HepG2 (cell line): ENCODE data around the gene CXCR5. TPM values are rescaled to one million over a fixed set of nuclear protein-coding genes. Genes with fewer than 3 reads are reported as not detected.

ENCODE experiments used
- ATF7-NPFF ChIP-seq: sonication (generic); formaldehyde crosslinking; IDR thresholded peaks from 2 replicates; pipeline ENCODE4 v1.8.1; 2023; ENCODE audit warnings: mild to moderate bottlenecking, low read depth, missing genetic modification reagents, moderate library complexity
- HIVEP1 ChIP-seq: sonication (generic); formaldehyde crosslinking; IDR thresholded peaks from 2 replicates; pipeline ENCODE4 v1.4.0; 2020; ENCODE audit warnings: mild to moderate bottlenecking, missing genetic modification reagents
- HNF4A ChIP-seq: sonication (generic); formaldehyde crosslinking; IDR thresholded peaks from 2 replicates; pipeline ENCODE4 v1.4.0; 2020; ENCODE audit warnings: missing genetic modification reagents
- NR2F6 ChIP-seq, 2 experiments: IDR thresholded peaks; 2 replicates each; pipeline ENCODE4 v1.6.1; 2016; ENCODE audit warnings: antibody characterized with exemption in 1 of 2, mild to moderate bottlenecking in 1 of 2
- PAF1 ChIP-seq: IDR thresholded peaks from 2 replicates; pipeline ENCODE4 v1.6.1; 2016; ENCODE audit warnings: missing genetic modification reagents, missing compliant biosample characterization
- PHF5A ChIP-seq: IDR thresholded peaks from one replicate; pipeline ENCODE4 v1.6.1; 2018; ENCODE audit warnings: low read depth, missing genetic modification reagents; ENCODE audit not compliant: unreplicated experiment
- REPIN1 ChIP-seq: sonication (generic); formaldehyde crosslinking; IDR thresholded peaks from 2 replicates; pipeline ENCODE4 v1.8.0; 2022; ENCODE audit warnings: missing genetic modification reagents, low read depth, mild to moderate bottlenecking, borderline replicate concordance
- SNAPC2 ChIP-seq: sonication (generic); formaldehyde crosslinking; IDR thresholded peaks from 2 replicates; pipeline ENCODE4 v1.8.1; 2022; ENCODE audit warnings: mild to moderate bottlenecking, missing genetic modification reagents
- SP1 ChIP-seq, 2 experiments: fragments of 450-650 bp in 1 of 2; sonication (generic) in 1 of 2; formaldehyde crosslinking in 1 of 2; IDR thresholded peaks; 2 replicates each; pipeline versions ENCODE4 v1.4.0 to v1.6.1; 2016 to 2020; ENCODE audit warnings: missing genetic modification reagents in 1 of 2
- SP5 ChIP-seq: IDR thresholded peaks from 2 replicates; pipeline ENCODE4 v1.6.1; 2016; ENCODE audit warnings: low read depth, borderline replicate concordance
- SSRP1 ChIP-seq: IDR thresholded peaks from 2 replicates; pipeline ENCODE4 v1.6.1; 2016; ENCODE audit warnings: control low read depth
- STAG1 ChIP-seq: sonication (generic); formaldehyde crosslinking; IDR thresholded peaks from 2 replicates; pipeline ENCODE4 v1.4.0; 2020; ENCODE audit warnings: missing genetic modification reagents
- ZNF567 ChIP-seq: sonication (generic); formaldehyde crosslinking; IDR thresholded peaks from 2 replicates; pipeline ENCODE4 v1.8.1; 2023; ENCODE audit warnings: mild to moderate bottlenecking, missing genetic modification reagents, borderline replicate concordance
- ZNF772 ChIP-seq: sonication (generic); formaldehyde crosslinking; IDR thresholded peaks from 2 replicates; pipeline ENCODE4 v1.5.0; 2020; ENCODE audit warnings: mild to moderate bottlenecking, missing genetic modification reagents
- ZSCAN30 ChIP-seq: sonication (generic); formaldehyde crosslinking; IDR thresholded peaks from 2 replicates; pipeline ENCODE4 v1.5.0; 2020; ENCODE audit warnings: mild to moderate bottlenecking, missing genetic modification reagents
- polyA plus RNA-seq, 8 experiments: library from polyadenylated mRNA; depleted of rRNA in 3 of 8; stranded (reverse) in 7 of 8; unstranded in 1 of 8; fragments of >200 nt; fragmentation: Illumina TruSeq in 4 of 8; extraction: Trizol in 4 of 8; gene quantifications; 2 replicates each; pipeline versions ENCODE4 v1.2.1 to v1.2.3, GENCODE V29; 2011 to 2016; ENCODE audit warnings: low read depth in 4 of 8, missing spikeins in 1 of 8, mixed read lengths in 1 of 8; ENCODE audit not compliant: insufficient read depth in 1 of 8
- total RNA-seq, 5 experiments: library from RNA; depleted of rRNA; stranded (reverse); fragments of >200 nt; fragmentation: Illumina TruSeq; extraction: Trizol; gene quantifications; 2 replicates each; pipeline ENCODE4 v1.2.3, GENCODE V29; 2016; ENCODE audit warnings: low read depth in 1 of 5
- TF ChIP-seq, protein P1 (sequence below): sonication (generic); formaldehyde crosslinking; IDR thresholded peaks from 2 replicates; pipeline ENCODE4 v1.5.1; 2020; ENCODE audit warnings: mild to moderate bottlenecking, missing genetic modification reagents, borderline replicate concordance
- TF ChIP-seq, protein P2 (sequence below): sonication (generic); formaldehyde crosslinking; IDR thresholded peaks from 2 replicates; pipeline ENCODE4 v1.5.0; 2020; ENCODE audit warnings: mild to moderate bottlenecking, missing genetic modification reagents
- TF ChIP-seq, protein P3 (sequence below): IDR thresholded peaks from 2 replicates; pipeline ENCODE4 v1.6.1; 2016
- TF ChIP-seq, protein P4 (sequence below): sonication (generic); formaldehyde crosslinking; conservative IDR thresholded peaks from 2 replicates; pipeline ENCODE4 v1.8.0; 2022; ENCODE audit warnings: mild to moderate bottlenecking, moderate library complexity, missing genetic modification reagents

The CXCR5 gene
- total and polyA plus RNA-seq, 2 of the 13 experiments (the other 11 are each of a cell fraction or from before 2014, with no cell fraction given) = not detected

DNA sequence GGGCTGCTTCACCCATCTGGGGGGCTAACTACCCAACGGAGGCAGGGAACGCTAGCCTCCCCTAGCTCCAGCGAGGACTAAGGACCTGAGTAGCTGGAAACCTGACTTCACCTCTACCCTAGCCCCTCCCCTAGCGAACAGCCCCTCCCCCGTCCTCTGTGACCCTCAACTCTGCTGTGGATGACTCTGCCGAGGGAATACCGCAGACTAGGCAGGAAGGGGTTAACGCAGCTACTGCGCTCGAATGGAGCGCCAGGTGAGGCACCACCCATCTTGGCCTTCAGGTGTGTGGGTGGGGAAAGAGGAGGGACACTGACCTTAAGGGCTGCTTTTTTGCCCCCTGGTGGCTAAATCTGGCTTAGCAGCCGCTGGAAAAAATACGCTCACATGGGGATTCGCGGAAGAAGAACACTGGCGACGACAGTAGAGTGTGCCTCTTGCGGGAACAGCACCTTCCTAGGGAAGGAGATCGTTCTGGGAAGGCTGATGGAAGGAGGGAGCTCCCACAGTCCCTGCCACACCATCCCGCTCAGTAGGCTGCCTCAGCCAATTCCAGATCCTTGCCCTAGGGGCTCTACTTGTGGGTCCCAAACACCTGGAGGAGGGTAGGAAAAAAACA lies 46.5 kb downstream of the CXCR5 start (continued):
- no peak for TF ChIP-seq SP1 (IDR thresholded peaks at IDR 0.05)
- peak; percentile 19; the same call in 1 of the 2 replicates for TF ChIP-seq SP1 (CRISPR knock-in tag; IDR thresholded peaks at IDR 0.05)
- peak; percentile 40; the same call in 1 of the 2 replicates for TF ChIP-seq ZNF567 (CRISPR knock-in tag)
- TF ChIP-seq HNF4A (CRISPR knock-in tag) = 0 out of 2 replicates have a peak, but pooled peaks have one; percentile 19
- peak; percentile 59 for TF ChIP-seq NR2F6 (IDR thresholded peaks at IDR 0.05)
- TF ChIP-seq NR2F6 (CRISPR knock-in tag; IDR thresholded peaks at IDR 0.05) = peak; percentile 64; the same call in 1 of the 2 replicates
- peak; percentile 50; the same call in 1 of the 2 replicates for TF ChIP-seq REPIN1 (CRISPR knock-in tag)
- 0 out of 2 replicates have a peak, but pooled peaks have one; percentile 51 for TF ChIP-seq ZNF772 (CRISPR knock-in tag)
- no peak for TF ChIP-seq SSRP1 (CRISPR knock-in tag)
- TF ChIP-seq ATF7-NPFF (CRISPR knock-in tag) = no peak
- TF ChIP-seq HIVEP1 (CRISPR knock-in tag) = no peak
- TF ChIP-seq ZSCAN30 (CRISPR knock-in tag) = no peak
- TF ChIP-seq PAF1 (CRISPR knock-in tag) = no peak
- no peak for TF ChIP-seq SNAPC2 (CRISPR knock-in tag)
- TF ChIP-seq PHF5A = peak; percentile 40
- TF ChIP-seq, protein P1, sequence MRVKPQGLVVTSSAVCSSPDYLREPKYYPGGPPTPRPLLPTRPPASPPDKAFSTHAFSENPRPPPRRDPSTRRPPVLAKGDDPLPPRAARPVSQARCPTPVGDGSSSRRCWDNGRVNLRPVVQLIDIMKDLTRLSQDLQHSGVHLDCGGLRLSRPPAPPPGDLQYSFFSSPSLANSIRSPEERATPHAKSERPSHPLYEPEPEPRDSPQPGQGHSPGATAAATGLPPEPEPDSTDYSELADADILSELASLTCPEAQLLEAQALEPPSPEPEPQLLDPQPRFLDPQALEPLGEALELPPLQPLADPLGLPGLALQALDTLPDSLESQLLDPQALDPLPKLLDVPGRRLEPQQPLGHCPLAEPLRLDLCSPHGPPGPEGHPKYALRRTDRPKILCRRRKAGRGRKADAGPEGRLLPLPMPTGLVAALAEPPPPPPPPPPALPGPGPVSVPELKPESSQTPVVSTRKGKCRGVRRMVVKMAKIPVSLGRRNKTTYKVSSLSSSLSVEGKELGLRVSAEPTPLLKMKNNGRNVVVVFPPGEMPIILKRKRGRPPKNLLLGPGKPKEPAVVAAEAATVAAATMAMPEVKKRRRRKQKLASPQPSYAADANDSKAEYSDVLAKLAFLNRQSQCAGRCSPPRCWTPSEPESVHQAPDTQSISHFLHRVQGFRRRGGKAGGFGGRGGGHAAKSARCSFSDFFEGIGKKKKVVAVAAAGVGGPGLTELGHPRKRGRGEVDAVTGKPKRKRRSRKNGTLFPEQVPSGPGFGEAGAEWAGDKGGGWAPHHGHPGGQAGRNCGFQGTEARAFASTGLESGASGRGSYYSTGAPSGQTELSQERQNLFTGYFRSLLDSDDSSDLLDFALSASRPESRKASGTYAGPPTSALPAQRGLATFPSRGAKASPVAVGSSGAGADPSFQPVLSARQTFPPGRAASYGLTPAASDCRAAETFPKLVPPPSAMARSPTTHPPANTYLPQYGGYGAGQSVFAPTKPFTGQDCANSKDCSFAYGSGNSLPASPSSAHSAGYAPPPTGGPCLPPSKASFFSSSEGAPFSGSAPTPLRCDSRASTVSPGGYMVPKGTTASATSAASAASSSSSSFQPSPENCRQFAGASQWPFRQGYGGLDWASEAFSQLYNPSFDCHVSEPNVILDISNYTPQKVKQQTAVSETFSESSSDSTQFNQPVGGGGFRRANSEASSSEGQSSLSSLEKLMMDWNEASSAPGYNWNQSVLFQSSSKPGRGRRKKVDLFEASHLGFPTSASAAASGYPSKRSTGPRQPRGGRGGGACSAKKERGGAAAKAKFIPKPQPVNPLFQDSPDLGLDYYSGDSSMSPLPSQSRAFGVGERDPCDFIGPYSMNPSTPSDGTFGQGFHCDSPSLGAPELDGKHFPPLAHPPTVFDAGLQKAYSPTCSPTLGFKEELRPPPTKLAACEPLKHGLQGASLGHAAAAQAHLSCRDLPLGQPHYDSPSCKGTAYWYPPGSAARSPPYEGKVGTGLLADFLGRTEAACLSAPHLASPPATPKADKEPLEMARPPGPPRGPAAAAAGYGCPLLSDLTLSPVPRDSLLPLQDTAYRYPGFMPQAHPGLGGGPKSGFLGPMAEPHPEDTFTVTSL (CRISPR knock-in tag) = peak; percentile 52; the same call in 1 of the 2 replicates
- peak; percentile 72; the same call in 1 of the 2 replicates for TF ChIP-seq SP5
- TF ChIP-seq, protein P2, sequence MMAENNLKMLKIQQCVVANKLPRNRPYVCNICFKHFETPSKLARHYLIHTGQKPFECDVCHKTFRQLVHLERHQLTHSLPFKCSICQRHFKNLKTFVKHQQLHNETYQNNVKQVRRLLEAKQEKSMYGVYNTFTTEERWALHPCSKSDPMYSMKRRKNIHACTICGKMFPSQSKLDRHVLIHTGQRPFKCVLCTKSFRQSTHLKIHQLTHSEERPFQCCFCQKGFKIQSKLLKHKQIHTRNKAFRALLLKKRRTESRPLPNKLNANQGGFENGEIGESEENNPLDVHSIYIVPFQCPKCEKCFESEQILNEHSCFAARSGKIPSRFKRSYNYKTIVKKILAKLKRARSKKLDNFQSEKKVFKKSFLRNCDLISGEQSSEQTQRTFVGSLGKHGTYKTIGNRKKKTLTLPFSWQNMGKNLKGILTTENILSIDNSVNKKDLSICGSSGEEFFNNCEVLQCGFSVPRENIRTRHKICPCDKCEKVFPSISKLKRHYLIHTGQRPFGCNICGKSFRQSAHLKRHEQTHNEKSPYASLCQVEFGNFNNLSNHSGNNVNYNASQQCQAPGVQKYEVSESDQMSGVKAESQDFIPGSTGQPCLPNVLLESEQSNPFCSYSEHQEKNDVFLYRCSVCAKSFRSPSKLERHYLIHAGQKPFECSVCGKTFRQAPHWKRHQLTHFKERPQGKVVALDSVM (CRISPR knock-in tag) = no peak
- TF ChIP-seq, protein P3, sequence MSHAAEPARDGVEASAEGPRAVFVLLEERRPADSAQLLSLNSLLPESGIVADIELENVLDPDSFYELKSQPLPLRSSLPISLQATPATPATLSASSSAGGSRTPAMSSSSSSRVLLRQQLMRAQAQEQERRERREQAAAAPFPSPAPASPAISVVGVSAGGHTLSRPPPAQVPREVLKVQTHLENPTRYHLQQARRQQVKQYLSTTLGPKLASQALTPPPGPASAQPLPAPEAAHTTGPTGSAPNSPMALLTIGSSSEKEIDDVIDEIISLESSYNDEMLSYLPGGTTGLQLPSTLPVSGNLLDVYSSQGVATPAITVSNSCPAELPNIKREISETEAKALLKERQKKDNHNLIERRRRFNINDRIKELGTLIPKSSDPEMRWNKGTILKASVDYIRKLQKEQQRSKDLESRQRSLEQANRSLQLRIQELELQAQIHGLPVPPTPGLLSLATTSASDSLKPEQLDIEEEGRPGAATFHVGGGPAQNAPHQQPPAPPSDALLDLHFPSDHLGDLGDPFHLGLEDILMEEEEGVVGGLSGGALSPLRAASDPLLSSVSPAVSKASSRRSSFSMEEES (CRISPR knock-in tag) = no peak
- TF ChIP-seq, protein P4, sequence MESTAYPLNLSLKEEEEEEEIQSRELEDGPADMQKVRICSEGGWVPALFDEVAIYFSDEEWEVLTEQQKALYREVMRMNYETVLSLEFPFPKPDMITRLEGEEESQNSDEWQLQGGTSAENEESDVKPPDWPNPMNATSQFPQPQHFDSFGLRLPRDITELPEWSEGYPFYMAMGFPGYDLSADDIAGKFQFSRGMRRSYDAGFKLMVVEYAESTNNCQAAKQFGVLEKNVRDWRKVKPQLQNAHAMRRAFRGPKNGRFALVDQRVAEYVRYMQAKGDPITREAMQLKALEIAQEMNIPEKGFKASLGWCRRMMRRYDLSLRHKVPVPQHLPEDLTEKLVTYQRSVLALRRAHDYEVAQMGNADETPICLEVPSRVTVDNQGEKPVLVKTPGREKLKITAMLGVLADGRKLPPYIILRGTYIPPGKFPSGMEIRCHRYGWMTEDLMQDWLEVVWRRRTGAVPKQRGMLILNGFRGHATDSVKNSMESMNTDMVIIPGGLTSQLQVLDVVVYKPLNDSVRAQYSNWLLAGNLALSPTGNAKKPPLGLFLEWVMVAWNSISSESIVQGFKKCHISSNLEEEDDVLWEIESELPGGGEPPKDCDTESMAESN (CRISPR knock-in tag) = 0 out of 2 replicates have a peak, but pooled peaks have one; percentile 44
- peak; percentile 74 for TF ChIP-seq STAG1 (CRISPR knock-in tag)
